ENCODE measurements around the gene MSH3. TPM values are rescaled to one million over a fixed set of nuclear protein-coding genes. Genes with fewer than 3 reads are reported as not detected.

MSH3 gene
- 10 to 100 TPM; 11.0 to 15.0 (median 12.4) TPM for total RNA-seq

- Histone ChIP-seq H3K9me3 (no peaks in the 10 kb centered on the region), H3K36me3 (peaks cover 17% of the 10 kb centered on the region), H3K4me1 (peaks cover 26% of the 10 kb centered on the region), H3K27ac (peak within 1 kb of the TSS; percentile 94), H3K4me3 (peak within 1 kb of the TSS; percentile 92), H3K27me3 (no peaks in the 10 kb centered on the region)
- DNase-seq (ENCODE audit: low spot score in 2 of 2): peak; percentile 88 to 91
- WGBS: under 1% methylated on average over 15 of the region's 74 CpGs
- no peak for TF ChIP-seq POLR2AphosphoS5 (IDR thresholded peaks at IDR 0.05)
- peak in 1 of 2 donors; percentile 21 for TF ChIP-seq CTCF (IDR thresholded peaks at IDR 0.05)
Measured at GRCh38 chr5:80654391-80655230, at the start of gene MSH3, which contains the start of gene DHFR. MSH3 (plus strand) TSS chr5:80654652; CDS start chr5:80654728, 76 bp downstream. DHFR (minus strand) TSS chr5:80654983; CDS start chr5:80654489, 494 bp downstream.

GRCh38 chr5:80607343-80607742, 47.1 kb upstream of the MSH3 start:
- no peak overlapping the region for H3K4me3 ChIP-seq

GRCh38 chr5:80607832-80608231, 46.6 kb upstream of the MSH3 start:
- DNase-seq (ENCODE audit: low spot score in 2 of 2): no peak
- Histone ChIP-seq H3K4me1 (no peaks in the 10 kb centered on the region), H3K9me3 (no peaks in the 10 kb centered on the region), H3K36me3 (no peaks in the 10 kb centered on the region), H3K27ac (no peak overlapping the region), H3K4me3 (no peak overlapping the region), H3K27me3 (no peaks in the 10 kb centered on the region)
- TF ChIP-seq EP300 (IDR thresholded peaks at IDR 0.05) (no peak), POLR2AphosphoS5 (IDR thresholded peaks at IDR 0.05) (no peak), POLR2A (IDR thresholded peaks at IDR 0.05) (no peak), CTCF (IDR thresholded peaks at IDR 0.05) (no peak)

More at GRCh38 chr5:80607343-80607742, 47.1 kb upstream of the MSH3 start:
- H3K36me3 ChIP-seq: no peaks in the 10 kb centered on the region
- TF ChIP-seq POLR2A (IDR thresholded peaks at IDR 0.05): no peak
- TF ChIP-seq POLR2AphosphoS5 (IDR thresholded peaks at IDR 0.05): no peak
- no peak for TF ChIP-seq CTCF (IDR thresholded peaks at IDR 0.05)
- TF ChIP-seq EP300 (IDR thresholded peaks at IDR 0.05): no peak
- DNase-seq (ENCODE audit: low spot score in 2 of 2): no peak
- no peaks in the 10 kb centered on the region for H3K9me3 ChIP-seq
- H3K27ac ChIP-seq: no peak overlapping the region
- no peaks in the 10 kb centered on the region for H3K4me1 ChIP-seq
- H3K27me3 ChIP-seq: no peaks in the 10 kb centered on the region

- Histone ChIP-seq H3K9me3 (no peaks in the 10 kb centered on the region), H3K27ac (no peak overlapping the region), H3K27me3 (no peaks in the 10 kb centered on the region), H3K36me3 (no peaks in the 10 kb centered on the region), H3K4me1 (no peaks in the 10 kb centered on the region), H3K4me3 (no peak overlapping the region)
- WGBS: 91% methylated on average over 1 of the region's 1 CpG
- no peak for DNase-seq (ENCODE audit: low spot score in 2 of 2)
- no peak for TF ChIP-seq CTCF (IDR thresholded peaks at IDR 0.05)
Measured at GRCh38 chr5:80608731-80609130, 45.7 kb upstream of the MSH3 start.

- no peaks in the 10 kb centered on the region for H3K36me3 ChIP-seq
- WGBS: 85% methylated on average over 1 of the region's 1 CpG
- no peaks in the 10 kb centered on the region for H3K4me1 ChIP-seq
- H3K27ac ChIP-seq: no peak overlapping the region
- no peaks in the 10 kb centered on the region for H3K9me3 ChIP-seq
- no peaks in the 10 kb centered on the region for H3K27me3 ChIP-seq
- no peak for TF ChIP-seq POLR2A (IDR thresholded peaks at IDR 0.05)
- no peak for TF ChIP-seq POLR2AphosphoS5 (IDR thresholded peaks at IDR 0.05)
- no peak for TF ChIP-seq EP300 (IDR thresholded peaks at IDR 0.05)
- TF ChIP-seq CTCF (IDR thresholded peaks at IDR 0.05): no peak
- H3K4me3 ChIP-seq: no peak overlapping the region
- DNase-seq (ENCODE audit: low spot score in 2 of 2): no peak
Measured at GRCh38 chr5:80609692-80610091, 44.8 kb upstream of the MSH3 start.

Data from suprapubic skin (tissue), 4 donors.